Tibial artery (tissue), 4 donors: ENCODE measurements around the gene TRNT1.

Source experiments
- DNase-seq, 2 donors: peaks; one replicate each; pipeline ENCODE4 v3.0.0-alpha.2; 2019
- H3K27ac ChIP-seq, 2 donors: fragments of 200-600 bp; sonication (generic) in 1 of 2; 1 replicate in 1 of 2; 2 replicates in 1 of 2; pipeline ENCODE4 v1.5.1; 2018 to 2019; ENCODE audit warnings: mild to moderate bottlenecking in 1 of 2
- H3K27me3 ChIP-seq, 2 donors: fragments of 200-600 bp; sonication (generic) in 1 of 2; one replicate each; pipeline versions ENCODE4 v1.5.1 to v1.6.0; 2016 to 2019
- H3K36me3 ChIP-seq, 3 donors: fragments of 200-600 bp; sonication (generic) in 2 of 3; one replicate each; pipeline ENCODE4 v1.5.1; 2016 to 2019; ENCODE audit warnings: mild to moderate bottlenecking in 2 of 3
- H3K4me1 ChIP-seq, 4 donors: fragments of 200-600 bp; sonication (generic) in 2 of 4; 1 replicate in 3 of 4; 2 replicates in 1 of 4; pipeline ENCODE4 v1.5.1; 2016 to 2019
- H3K4me3 ChIP-seq, 2 donors: fragments of 200-600 bp; sonication (generic) in 1 of 2; 1 replicate in 1 of 2; 2 replicates in 1 of 2; pipeline ENCODE4 v1.5.1; 2018 to 2019; ENCODE audit warnings: mild to moderate bottlenecking in 2 of 2
- H3K9me3 ChIP-seq, 3 donors: fragments of 200-600 bp; sonication (generic) in 1 of 3; one replicate each; pipeline ENCODE4 v1.5.1; 2016 to 2019
- CTCF ChIP-seq, 2 experiments: fragments of 200-600 bp in 1 of 2; fragments of 450-650 bp in 1 of 2; IDR thresholded peaks; one replicate each; pipeline ENCODE4 v1.5.1; 2017 to 2019; ENCODE audit warnings: antibody characterized with exemption in 2 of 2, mild to moderate bottlenecking in 1 of 2, moderate library complexity in 1 of 2
- intact Hi-C: fragments of 100-400 bp; cut with DNase I; formaldehyde crosslinking; loops from one replicate; pipeline ENCODE4 v1.15.0; 2023; ENCODE audit warnings: low total_unique reads

Gene TRNT1

GRCh38 chr3:3126477-3127431 is at the start of gene TRNT1:
TRNT1 (plus strand) TSS chr3:3126940; CDS start chr3:3129041, 2,101 bp downstream.
- H3K27ac ChIP-seq, result peak within 1 kb of the TSS; percentile 84 to 88
- no peaks in the 10 kb centered on the region for H3K27me3 ChIP-seq
- H3K36me3 ChIP-seq, result peaks cover 7 to 26% (median 23%) of the 10 kb centered on the region in 3 donors
- DNase-seq, result peak; percentile 96 to 97
- TF ChIP-seq CTCF (IDR thresholded peaks at IDR 0.05), result no peak
- H3K4me1 ChIP-seq, result peaks cover 0 to 26% (median 16%) of the 10 kb centered on the region in 4 donors
- no peaks in the 10 kb centered on the region for H3K9me3 ChIP-seq
- intact Hi-C loops, result no loop called here
- peak within 1 kb of the TSS; percentile 79 to 99 for H3K4me3 ChIP-seq

GRCh38 chr3:3080309-3080708 is 46.4 kb upstream of the TRNT1 start:
- no peak for TF ChIP-seq CTCF (IDR thresholded peaks at IDR 0.05)

GRCh38 chr3:3081381-3082233 is 45.1 kb upstream of the TRNT1 start:
- Histone ChIP-seq H3K4me1 (no peaks in the 10 kb centered on the region), H3K4me3 (no peak overlapping the region), H3K27ac (no peak overlapping the region), H3K36me3 (no peaks in the 10 kb centered on the region), H3K9me3 (no peaks in the 10 kb centered on the region), H3K27me3 (no peaks in the 10 kb centered on the region)
- intact Hi-C loops, result no loop called here
- DNase-seq, result no peak
- no peak for TF ChIP-seq CTCF (IDR thresholded peaks at IDR 0.05)

More at GRCh38 chr3:3080309-3080708, 46.4 kb upstream of the TRNT1 start:
- no peak for DNase-seq
- no peaks in the 10 kb centered on the region for H3K4me1 ChIP-seq
- H3K27ac ChIP-seq, result no peak overlapping the region
- H3K4me3 ChIP-seq, result no peak overlapping the region
- H3K36me3 ChIP-seq, result no peaks in the 10 kb centered on the region
- H3K9me3 ChIP-seq, result no peaks in the 10 kb centered on the region
- intact Hi-C loops, result no loop called here
- no peaks in the 10 kb centered on the region for H3K27me3 ChIP-seq

- DNase-seq, result no peak
- Histone ChIP-seq H3K9me3 (no peaks in the 10 kb centered on the region), H3K4me3 (no peak overlapping the region)
These were observed 44.4 kb upstream of the TRNT1 start for GRCh38 chr3:3082234-3082924.

More at GRCh38 chr3:3082234-3082924, 44.4 kb upstream of the TRNT1 start:
- intact Hi-C loops, result no loop called here
- H3K4me1 ChIP-seq, result no peaks in the 10 kb centered on the region
- TF ChIP-seq CTCF (IDR thresholded peaks at IDR 0.05), result no peak
- H3K27me3 ChIP-seq, result no peaks in the 10 kb centered on the region
- H3K27ac ChIP-seq, result no peak overlapping the region
- H3K36me3 ChIP-seq, result no peaks in the 10 kb centered on the region
